HUES6 (cell line): ENCODE data around the gene UBAP2.

Source experiments
- H3K27ac ChIP-seq: 2 replicates; pipeline ENCODE4 v1.7.0; 2013; ENCODE audit warnings: low read depth, mild to moderate bottlenecking, low read length, inconsistent platforms
- H3K27me3 ChIP-seq: 2 replicates; pipeline ENCODE4 v1.6.1; 2013; ENCODE audit warnings: low read length; ENCODE audit not compliant: control insufficient read depth, insufficient read depth
- H3K36me3 ChIP-seq: 2 replicates; pipeline ENCODE4 v1.6.1; 2013; ENCODE audit warnings: low read length; ENCODE audit not compliant: control insufficient read depth, insufficient read depth
- H3K4me1 ChIP-seq: 2 replicates; pipeline ENCODE4 v1.6.1; 2013; ENCODE audit warnings: low read length; ENCODE audit not compliant: control insufficient read depth, insufficient read depth
- H3K4me3 ChIP-seq: 2 replicates; pipeline ENCODE4 v1.5.1; 2013; ENCODE audit warnings: low read depth, low read length
- H3K9ac ChIP-seq: one replicate; pipeline ENCODE4 v1.6.1; 2013; ENCODE audit warnings: mild to moderate bottlenecking, low read length
- H3K9me3 ChIP-seq: 2 replicates; pipeline ENCODE4 v1.6.1; 2013; ENCODE audit warnings: low read depth, low read length; ENCODE audit not compliant: control insufficient read depth, insufficient read depth

UBAP2 gene

DNA sequence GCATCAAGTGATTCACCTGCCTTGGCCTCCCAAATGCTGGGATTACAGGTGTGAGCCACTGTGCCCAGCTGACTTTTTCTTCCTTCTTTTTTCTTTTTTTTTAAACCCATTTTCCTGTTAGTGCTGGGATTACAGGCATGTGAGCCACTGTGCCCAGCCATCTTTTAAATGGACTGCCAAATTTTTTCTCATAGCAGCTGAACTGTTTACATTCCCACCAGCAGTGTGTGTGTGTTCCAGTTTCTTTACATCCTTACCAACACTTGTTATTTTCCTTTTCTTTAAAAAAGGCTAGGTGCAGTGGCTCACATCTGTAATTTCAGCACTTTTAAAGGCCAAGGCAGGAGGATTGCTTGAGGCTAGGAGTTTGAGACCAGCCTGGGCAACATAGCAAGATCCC, 154.8 kb downstream of the UBAP2 start:
- no peaks in the 10 kb centered on the region for H3K27me3 ChIP-seq
- no peaks in the 10 kb centered on the region for H3K9me3 ChIP-seq
- H3K4me3 ChIP-seq, result no peak overlapping the region
- H3K9ac ChIP-seq, result no peak overlapping the region
- H3K4me1 ChIP-seq, result no peaks in the 10 kb centered on the region
- peaks cover 19% of the 10 kb centered on the region for H3K36me3 ChIP-seq
- no peak overlapping the region for H3K27ac ChIP-seq

DNA sequence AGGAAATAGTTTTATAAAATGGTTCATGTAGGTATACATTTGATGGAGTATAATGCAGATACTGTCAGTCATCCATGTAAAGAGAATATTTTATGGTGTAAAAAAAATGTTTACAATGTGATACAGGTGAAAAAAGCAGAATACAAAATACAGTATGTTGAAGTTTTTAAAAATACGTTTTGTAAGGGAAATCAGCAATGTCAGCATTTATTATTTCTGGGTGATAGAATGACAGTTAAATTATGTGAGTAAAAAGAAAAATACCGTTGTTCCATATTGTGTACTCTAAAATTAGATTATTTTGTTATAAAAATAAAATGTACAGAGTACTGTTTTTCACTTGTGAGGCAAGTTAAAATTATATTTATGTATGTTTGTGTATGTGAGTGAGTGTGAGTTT, 162.7 kb downstream of the UBAP2 start:
- H3K9ac ChIP-seq, result no peak overlapping the region
- H3K36me3 ChIP-seq, result peaks cover 22% of the 10 kb centered on the region
- H3K4me1 ChIP-seq, result peaks cover 11% of the 10 kb centered on the region
- H3K4me3 ChIP-seq, result no peak overlapping the region
- no peaks in the 10 kb centered on the region for H3K9me3 ChIP-seq
- no peak overlapping the region for H3K27ac ChIP-seq
- no peaks in the 10 kb centered on the region for H3K27me3 ChIP-seq

DNA sequence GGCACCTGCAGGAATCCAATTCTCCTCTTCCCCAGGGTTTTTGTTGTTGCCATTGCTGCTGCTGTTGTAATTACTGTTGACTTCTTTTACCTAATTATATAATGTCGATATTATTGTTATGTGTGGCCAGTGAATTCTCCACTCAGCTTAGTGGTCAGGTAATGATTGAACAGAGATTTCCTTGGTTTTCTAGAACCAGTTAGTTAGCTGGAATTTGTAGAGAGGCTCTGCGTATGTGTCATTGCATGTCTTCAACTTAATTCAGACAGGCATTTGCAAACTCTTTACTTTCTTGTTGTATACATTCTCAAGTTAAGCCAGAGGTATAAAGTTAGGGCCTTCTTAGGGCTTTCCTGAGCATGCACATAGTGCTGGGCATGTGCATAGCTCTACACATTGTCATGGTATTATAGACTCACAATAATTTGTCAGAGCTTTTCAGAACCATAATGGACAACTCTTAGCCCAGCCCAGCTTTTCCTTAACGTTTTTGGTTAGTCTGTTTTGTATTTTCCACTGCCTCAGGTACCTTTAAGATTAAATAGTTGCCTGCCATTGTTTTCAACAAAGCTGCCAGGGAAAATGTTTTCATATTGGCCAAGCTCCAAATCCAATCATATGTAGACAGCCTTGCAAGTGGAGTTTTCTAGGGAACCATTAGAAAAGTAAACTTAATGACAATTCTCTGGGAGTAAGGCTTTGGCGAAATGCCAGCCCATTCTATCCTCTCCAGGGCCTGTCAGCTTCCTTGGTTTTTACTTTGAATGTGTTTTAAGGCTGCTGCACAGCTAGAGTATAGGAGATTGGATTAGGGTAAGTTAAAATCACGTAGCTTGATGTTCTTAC, 163.6 kb downstream of the UBAP2 start:
- H3K4me3 ChIP-seq, result no peak overlapping the region
- H3K9me3 ChIP-seq, result no peaks in the 10 kb centered on the region
- peaks cover 18% of the 10 kb centered on the region for H3K4me1 ChIP-seq
- H3K27me3 ChIP-seq, result no peaks in the 10 kb centered on the region
- peaks cover 20% of the 10 kb centered on the region for H3K36me3 ChIP-seq
- H3K9ac ChIP-seq, result no peak overlapping the region
- no peak overlapping the region for H3K27ac ChIP-seq

DNA sequence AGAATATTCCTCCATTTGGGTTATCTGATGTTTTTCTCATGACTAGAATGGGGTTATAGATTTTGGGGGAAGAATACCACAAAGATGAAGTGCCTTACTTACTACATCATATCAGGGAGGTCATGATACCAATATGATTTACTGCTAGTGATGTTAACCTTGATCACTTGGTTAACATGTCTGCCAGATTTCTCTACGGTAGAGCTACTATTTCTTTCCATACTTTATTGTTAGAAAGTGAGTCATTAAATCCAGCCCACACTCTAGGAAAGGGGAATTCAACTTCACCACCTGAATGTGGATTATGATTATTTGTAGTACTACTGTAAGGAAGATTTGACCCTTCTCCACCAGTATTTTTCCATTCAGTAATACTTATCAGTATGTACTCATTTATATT, 167.1 kb downstream of the UBAP2 start:
- no peaks in the 10 kb centered on the region for H3K36me3 ChIP-seq
- no peaks in the 10 kb centered on the region for H3K9me3 ChIP-seq
- peaks cover 27% of the 10 kb centered on the region for H3K4me1 ChIP-seq
- no peak overlapping the region for H3K4me3 ChIP-seq
- H3K27me3 ChIP-seq, result no peaks in the 10 kb centered on the region
- H3K9ac ChIP-seq, result no peak overlapping the region
- H3K27ac ChIP-seq, result no peak overlapping the region

DNA sequence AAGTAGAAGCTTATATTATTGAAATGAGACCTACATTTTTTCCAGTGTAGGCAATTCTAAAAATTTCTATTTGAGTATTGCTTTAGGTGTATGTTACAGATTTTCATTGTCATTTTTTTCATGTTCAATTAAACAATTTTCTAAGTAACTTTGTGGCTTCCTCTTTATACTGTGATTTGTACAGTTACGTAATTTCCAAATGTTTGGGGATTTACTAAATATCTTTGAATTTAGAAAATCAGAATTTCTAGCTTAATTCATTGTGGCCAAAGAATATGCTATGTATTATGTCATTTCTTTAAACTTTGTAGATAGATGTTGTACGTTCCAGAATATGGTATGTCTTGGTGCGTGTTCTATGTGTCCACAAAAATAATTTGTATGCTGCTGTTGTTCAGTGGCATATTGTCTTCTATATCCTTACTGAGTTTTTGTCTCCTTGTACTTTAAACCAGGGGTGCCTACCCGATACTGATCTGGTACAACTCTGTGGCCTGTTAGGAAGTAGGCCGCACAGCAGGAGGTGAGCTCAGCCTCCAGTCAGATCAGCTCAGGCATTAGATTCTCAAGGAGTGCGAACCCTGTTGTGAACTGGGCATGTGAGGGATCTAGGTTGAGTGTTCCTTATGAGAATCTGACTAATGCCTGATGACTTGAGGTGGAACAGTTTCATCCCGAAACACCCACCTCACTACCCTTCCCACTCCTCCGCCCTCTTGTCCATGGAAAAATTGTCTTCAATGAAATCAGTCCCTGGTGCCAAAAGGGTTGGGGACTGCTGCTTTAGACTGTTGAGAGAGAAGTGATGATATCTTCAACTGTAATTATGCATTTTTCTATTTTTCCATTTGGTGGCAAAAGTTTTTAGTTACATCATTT, 168.2 kb downstream of the UBAP2 start:
- H3K27ac ChIP-seq, result no peak overlapping the region
- peaks cover 27% of the 10 kb centered on the region for H3K4me1 ChIP-seq
- H3K27me3 ChIP-seq, result no peaks in the 10 kb centered on the region
- H3K9ac ChIP-seq, result no peak overlapping the region
- no peaks in the 10 kb centered on the region for H3K9me3 ChIP-seq
- H3K36me3 ChIP-seq, result no peaks in the 10 kb centered on the region
- no peak overlapping the region for H3K4me3 ChIP-seq

DNA sequence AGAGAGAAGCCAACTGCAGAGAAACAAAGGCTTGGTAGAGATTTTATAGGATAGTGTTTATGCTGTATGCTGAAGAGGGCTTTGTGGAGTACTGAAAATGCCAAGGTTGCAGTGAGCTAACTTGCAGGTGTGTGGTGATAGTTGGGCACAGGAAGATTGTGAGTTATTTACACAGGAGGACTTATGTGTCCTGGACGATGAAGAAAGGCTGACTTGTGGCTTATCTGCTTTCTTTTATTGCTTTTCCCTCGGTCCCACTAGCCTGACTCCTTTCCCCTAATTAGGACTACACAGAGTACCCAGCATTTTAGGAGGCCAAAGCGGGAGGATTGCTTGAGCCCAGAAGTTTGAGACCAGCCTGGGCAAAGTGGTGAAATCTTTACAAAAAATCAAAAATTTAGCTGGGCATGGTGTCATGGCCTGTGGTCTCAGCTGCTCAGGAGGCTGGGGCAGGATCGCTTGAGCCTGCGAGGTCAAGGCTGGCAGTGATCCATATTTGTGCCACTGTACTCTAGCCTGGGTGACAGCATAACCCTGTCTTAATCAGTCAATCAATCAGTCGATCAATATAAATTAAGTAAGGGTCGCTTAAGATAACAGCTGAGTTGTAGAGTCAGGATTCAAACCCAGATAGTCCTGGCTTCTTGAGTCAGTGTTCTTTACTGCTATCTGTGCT, 169.9 kb downstream of the UBAP2 start:
- peaks cover 17% of the 10 kb centered on the region for H3K4me1 ChIP-seq
- H3K27me3 ChIP-seq, result no peaks in the 10 kb centered on the region
- H3K4me3 ChIP-seq, result no peak overlapping the region
- no peak overlapping the region for H3K27ac ChIP-seq
- no peaks in the 10 kb centered on the region for H3K36me3 ChIP-seq
- no peaks in the 10 kb centered on the region for H3K9me3 ChIP-seq
- H3K9ac ChIP-seq, result no peak overlapping the region

DNA sequence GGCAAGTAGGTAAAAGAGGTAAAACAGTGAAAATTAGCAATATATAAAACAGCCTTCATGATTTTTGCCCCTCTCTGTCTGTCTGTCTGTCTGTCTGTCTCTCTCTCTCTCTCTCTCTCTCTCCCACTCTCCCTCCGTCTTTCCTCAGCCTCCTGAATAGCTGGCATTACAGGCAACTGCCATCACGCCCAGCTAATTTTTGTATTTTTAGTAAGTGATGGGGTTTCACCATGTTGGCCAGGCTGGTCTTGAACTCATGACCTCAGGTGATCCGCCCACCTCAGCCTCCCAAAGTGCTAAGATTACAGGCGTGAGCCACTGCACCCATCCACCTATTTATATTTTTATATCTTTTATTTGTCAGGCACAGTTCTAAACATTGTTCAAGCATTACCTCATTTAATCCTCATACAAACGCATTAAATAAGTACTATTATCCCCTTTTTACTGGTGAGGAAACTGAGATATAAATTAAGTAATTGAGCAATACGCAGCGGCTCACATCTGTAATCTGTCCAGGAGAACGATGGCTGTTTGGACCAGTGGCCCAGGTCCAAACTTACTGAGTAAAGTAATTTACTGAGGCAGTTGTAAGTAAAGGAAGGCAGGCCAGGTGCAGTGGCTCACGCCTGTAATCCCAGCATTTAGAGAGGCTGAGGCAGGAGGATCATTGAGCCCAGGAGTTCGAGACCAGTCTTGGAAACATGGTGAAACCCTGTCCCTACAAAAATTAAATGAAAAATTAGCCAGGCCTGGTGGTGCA, 170.8 kb downstream of the UBAP2 start:
- no peaks in the 10 kb centered on the region for H3K36me3 ChIP-seq
- no peak overlapping the region for H3K27ac ChIP-seq
- H3K27me3 ChIP-seq, result no peaks in the 10 kb centered on the region
- peaks cover 17% of the 10 kb centered on the region for H3K4me1 ChIP-seq
- no peaks in the 10 kb centered on the region for H3K9me3 ChIP-seq
- no peak overlapping the region for H3K9ac ChIP-seq
- H3K4me3 ChIP-seq, result no peak overlapping the region
